Measurements from ENCODE around the gene CMTM5.

GRCh38 chr14:23365036-23365731, 11.7 kb upstream of the CMTM5 start, which contains the start of gene EFS:
- no peak for TF ChIP-seq CTCF (IDR thresholded peaks at IDR 0.05 in 8 of 11, conservative IDR thresholded peaks at IDR 0.05 in 3 of 11)
- TF ChIP-seq POLR2AphosphoS5 (IDR thresholded peaks at IDR 0.05): peak in 1 of 3 donors; percentile 24

Measured in spleen (tissue), 7 donors.